NK-92 treated with Interleukin-12 subunit alpha and Interleukin-12 subunit beta, amount 100 ng/mL, for 24 hours (cell line): ENCODE data around the gene NXPH4.

Experiments used
- DNase-seq: peaks from one replicate; lab custom pipeline; 2025; lab: John Stamatoyannopoulos, UW

NXPH4 gene

DNA sequence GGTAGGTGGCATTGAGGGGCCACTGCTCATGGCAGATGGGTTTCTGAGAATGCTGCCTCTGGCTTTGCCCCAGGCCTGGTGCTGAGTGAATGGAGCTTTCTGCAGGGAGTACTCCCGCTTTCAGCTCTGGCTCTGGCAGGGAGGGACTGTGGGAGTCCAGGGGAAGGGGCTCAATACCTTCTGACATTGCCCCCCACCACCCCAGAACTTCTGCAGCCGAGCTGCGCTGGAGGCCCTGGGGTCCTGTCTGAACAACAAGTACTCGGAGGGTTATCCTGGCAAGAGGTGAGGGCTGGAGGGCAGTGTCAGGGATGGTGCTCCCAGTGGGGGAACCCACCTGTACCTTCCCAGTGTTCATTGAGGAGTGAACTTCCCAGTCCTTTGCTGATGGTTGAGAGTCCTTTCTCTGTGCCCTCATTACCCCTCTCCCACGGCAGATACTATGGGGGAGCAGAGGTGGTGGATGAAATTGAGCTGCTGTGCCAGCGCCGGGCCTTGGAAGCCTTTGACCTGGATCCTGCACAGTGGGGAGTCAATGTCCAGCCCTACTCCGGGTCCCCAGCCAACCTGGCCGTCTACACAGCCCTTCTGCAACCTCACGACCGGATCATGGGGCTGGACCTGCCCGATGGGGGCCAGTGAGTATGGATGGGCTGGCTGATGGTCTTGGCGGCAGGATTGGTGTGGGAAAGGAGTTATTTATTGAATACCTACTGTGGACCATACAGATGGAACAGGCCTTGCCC, 14.9 kb downstream of the NXPH4 start:
- no peak for DNase-seq

DNA sequence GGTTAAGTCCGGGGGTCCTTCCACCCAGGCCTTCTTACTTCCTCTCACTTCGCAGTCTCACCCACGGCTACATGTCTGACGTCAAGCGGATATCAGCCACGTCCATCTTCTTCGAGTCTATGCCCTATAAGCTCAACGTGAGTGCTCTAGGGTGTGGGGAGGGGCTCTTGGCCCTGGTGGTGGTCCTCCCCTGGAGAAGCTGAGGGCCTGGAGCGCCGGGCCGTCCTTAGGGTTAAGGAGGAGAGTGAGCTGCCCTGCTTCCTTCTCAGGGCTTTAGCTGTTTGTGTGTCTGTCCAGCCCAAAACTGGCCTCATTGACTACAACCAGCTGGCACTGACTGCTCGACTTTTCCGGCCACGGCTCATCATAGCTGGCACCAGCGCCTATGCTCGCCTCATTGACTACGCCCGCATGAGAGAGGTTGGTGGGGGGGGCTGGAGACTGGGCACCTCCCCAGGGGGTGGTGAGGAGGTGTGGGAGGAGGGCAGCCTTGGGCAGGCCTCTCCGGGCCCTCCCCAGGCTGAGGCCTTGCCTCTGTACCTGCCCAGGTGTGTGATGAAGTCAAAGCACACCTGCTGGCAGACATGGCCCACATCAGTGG, 15.7 kb downstream of the NXPH4 start:
- no peak for DNase-seq

GRCh38 chr12:57233357-57234232, 17.0 kb downstream of the NXPH4 start:
- DNase-seq = no peak

- no peak for DNase-seq
Measured at GRCh38 chr12:57234233-57234570, 17.6 kb downstream of the NXPH4 start.

DNA sequence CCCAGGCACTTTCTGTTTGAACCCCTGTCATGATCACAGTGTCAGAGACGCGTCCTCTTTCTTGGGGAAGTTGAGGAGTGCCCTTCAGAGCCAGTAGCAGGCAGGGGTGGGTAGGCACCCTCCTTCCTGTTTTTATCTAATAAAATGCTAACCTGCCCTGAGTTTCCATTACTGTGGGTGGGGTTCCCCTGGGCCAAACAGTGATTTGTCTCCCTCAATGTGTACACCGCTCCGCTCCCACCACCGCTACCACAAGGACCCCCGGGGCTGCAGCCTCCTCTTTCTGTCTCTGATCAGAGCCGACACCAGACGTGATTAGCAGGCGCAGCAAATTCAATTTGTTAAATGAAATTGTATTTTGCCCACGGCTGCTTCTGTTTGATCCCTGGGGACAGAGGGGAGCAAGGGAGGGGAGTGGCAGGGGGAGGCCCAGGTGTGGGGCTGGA, 18.0 kb downstream of the NXPH4 start:
- no peak for DNase-seq

- DNase-seq = no peak
Measured at GRCh38 chr12:57235017-57235727, 18.6 kb downstream of the NXPH4 start.

DNA sequence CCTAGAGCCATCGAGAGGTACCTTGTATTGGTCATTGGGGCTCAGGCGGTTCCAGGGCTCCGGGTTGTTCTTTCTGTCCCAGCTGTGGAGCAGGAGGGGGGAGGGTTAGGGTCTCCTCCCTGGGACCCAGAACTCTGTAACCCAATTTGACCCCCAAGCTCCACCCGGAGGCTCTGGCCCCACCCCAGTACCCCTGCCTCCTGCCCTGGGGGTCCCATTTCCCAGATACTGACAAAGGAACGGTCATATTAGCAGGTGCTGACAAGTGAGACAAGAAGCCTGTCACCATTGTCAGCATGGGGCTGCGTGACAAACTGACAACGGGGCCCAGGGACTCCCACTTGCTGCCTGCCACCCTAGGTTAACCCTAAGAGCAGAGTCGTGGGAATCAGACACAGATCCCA, 19.1 kb downstream of the NXPH4 start:
- no peak for DNase-seq

DNA sequence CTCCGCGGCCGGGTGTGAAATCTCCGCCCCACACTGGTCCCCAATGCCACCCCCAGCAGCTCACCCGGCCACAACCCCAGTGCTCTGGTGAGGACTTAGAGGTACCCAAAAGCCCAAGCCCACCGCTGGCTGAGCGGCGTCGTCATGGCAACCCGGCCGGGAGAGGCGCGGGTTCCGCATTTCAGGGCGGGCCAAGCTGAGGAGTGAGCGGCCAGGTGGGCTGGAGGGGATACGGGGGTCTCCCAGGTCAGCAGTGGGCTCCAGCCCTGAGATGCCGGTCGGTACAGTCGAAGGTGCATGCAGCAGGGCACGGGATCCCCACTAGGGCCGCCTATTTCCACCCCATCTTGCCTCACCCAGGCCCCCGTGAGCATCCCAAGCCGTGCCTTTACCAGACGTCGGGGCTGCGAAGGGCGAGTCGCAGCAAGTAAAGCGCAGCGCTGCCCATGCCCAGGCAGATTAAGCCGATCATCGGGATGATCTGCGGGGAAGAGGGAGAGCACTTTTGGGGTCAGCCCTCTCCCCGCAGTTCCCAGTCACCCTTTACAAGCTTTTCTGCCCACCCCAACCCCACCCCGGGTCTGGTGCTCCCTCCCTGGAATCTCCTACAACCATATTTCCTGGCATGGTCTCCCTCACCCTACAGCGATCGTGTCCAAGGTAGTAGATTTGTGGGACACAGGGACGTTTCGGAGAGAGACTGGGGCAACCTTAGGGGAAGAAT, 19.8 kb downstream of the NXPH4 start:
- DNase-seq = no peak

- DNase-seq = no peak
Measured at GRCh38 chr12:57236925-57237595, 20.5 kb downstream of the NXPH4 start.

DNA sequence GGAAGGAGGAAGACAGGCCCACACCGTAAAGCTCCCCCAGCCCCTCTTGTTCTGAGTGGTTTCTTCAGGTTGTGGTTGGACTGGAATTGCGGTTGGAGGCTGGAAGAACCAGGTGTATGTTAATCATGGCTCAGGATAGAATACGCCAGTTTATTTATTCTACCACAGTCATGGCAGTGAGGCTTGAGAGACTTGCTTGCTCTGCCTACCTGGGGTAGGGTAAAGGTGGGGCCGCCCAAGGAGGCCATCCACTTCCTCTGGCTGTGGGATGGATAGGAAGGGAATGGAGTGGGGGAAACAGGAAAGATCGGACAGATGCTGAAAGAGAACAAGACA, 21.0 kb downstream of the NXPH4 start:
- DNase-seq = no peak

DNA sequence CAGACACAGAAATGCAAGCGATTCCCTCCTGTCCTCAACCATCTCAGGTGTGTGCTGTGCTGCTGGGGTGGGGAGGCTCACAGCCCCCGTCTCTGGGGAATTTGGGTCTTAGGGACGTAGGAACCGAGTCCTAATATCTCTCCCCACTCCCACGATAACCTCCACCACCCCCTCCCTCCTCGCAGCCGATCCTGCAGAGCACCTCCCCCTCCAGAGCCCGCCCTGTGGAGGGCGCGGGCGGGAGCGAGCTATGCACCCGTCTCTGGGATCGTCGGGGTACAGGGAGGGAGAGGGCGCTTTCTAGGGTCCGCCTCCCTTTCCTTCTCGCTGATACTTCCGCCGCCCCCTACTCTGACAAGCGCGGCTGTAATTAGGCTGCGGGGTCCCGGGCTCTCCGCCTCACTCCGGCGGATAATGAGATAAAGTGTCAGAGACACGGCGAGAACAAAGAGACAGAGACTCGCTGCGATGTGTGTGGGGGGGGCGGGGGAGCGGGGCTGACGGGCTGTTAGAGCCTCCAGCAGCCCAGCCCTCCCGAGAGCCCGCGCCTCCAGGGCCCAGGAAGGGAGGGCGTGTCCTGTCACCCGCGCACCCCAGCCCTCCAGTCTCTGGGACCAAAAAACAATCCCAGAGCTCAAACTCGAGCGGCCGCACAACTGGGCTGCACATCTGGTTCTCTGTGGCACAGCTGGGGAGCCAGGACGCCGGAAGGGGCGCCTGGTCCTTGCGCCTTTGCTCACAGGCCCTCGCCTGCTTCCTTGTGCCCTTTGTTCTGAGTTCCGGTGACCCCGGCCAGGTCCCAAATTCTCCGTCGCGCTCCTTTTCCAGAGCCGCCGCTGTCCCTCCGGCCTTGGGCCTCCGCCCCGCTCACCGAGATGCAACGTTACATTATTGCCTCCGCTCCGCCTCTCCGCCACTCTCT, 21.6 kb downstream of the NXPH4 start:
- no peak for DNase-seq

- DNase-seq = peak; percentile 46
Measured at GRCh38 chr12:57238854-57239554, 22.4 kb downstream of the NXPH4 start.

DNA sequence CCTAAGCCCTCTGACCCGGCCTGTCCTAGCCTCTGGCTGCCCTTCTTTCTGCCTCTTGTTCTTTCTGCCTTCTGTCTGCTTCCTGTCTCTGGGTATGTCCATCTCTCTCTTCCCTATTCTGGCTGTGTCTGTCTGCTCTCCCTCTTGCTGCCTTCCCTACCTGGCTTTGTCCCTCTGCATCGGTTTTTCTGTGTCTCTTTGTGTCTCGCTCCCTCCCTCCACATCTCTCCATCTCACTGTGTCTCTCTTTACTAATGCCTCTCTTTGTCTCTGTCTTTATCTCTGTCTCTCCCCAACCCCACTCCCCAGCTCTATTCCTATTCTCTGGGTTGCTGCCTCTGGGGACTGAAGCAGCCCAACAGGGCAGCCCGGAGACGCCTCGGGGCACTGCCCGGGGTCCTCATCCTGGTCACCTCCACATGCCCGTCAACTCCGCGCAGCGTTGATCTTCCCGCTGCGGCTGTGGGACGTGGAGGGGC, 23.0 kb downstream of the NXPH4 start:
- DNase-seq = no peak

DNA sequence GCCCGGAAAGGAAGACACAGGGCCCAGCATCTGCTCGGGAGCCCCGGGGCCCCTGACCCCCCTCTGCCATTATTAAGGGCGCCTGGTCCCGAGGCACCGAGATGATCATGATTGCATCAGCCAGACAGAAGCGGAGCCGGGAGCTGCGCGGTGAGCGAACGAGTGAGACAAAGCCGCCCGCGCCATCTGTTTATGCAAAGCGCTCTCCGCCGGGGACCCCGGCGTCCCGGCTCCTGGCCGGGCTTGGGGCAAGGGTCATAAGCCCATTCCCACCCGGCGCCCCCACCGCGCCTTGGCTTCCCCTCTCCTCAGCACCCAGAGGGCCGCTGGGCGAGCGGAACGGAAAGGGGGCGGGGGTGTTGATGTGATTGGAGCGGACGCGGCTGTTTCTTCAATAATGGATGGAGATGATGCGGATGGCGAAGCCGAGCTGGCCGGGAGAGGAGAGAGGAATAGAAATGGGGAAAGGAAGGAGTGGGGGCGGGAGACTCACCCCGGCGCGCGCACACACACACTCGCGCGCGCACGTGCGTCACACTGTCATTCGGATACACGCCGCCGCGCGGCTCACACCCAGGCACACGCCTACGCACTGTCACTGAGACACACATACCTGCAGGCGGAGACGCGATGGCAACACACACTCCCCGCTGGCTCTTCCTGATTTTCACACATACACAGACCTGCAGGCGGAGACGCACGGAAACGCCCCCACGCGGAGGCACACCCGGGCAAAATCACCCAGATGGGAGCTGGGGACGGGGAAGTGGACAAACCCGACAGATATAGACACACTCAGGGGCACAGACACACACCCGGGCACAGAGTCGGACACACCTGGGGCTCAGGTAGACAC, 23.7 kb downstream of the NXPH4 start:
- peak; percentile 31 for DNase-seq

GRCh38 chr12:57240926-57241401, 24.4 kb downstream of the NXPH4 start:
- DNase-seq = no peak

- DNase-seq = no peak
Measured at GRCh38 chr12:57241402-57242310, 25.1 kb downstream of the NXPH4 start.

DNA sequence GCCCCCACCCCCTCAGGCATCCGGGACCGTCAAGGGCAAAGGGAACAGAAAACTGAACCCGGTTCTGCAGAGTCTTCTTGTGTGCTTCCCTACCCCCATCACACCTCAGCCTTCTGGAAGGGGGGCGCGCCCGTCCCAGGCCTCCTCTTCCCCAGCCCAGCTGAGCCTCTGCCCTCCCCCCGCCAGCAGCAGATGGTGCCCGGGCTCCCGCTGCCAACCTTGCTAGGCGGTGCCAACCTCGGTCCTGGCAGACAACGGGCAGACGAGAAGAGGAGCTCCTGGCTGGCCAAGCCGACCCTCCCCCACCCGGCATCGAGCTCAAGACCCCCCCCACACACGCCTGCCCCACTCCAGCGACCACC, 25.7 kb downstream of the NXPH4 start:
- no peak for DNase-seq
